IPS DF 6.9 (cell line): ENCODE results near the gene SRD5A1.
"Not testable (repeated sequence)": the region's sequence is repeated elsewhere in the genome, so short reads cannot be mapped to it uniquely, and the experiment has no call there.

Experiments used
- DNase-seq: peaks from one replicate; pipeline ENCODE4 v3.0.0-alpha.2; 2013; ENCODE audit warnings: low read depth, low spot score
- H3K27ac ChIP-seq: one replicate; pipeline ENCODE4 v1.5.1; 2013; ENCODE audit warnings: low read length, control low read depth
- H3K27me3 ChIP-seq: 2 replicates; pipeline ENCODE4 v1.6.1; 2013; ENCODE audit warnings: mild to moderate bottlenecking, low read length; ENCODE audit not compliant: control insufficient read depth, insufficient read depth
- H3K36me3 ChIP-seq: 2 replicates; pipeline ENCODE4 v1.6.1; 2013; ENCODE audit warnings: low read length; ENCODE audit not compliant: control insufficient read depth, insufficient read depth
- H3K4me1 ChIP-seq: 2 replicates; pipeline ENCODE4 v1.6.1; 2013; ENCODE audit warnings: low read length; ENCODE audit not compliant: control insufficient read depth, insufficient read depth
- H3K4me3 ChIP-seq: 2 replicates; pipeline ENCODE4 v1.5.1; 2013; ENCODE audit warnings: mild to moderate bottlenecking, low read length
- H3K9me3 ChIP-seq: 2 replicates; pipeline ENCODE4 v1.6.1; 2013; ENCODE audit warnings: low read length, inconsistent platforms; ENCODE audit not compliant: control insufficient read depth, insufficient read depth
- WGBS: extraction: QIAGEN DNeasy Blood & Tissue Kit; methylation state at CpG from one replicate; pipeline ENCODE4 v1.1.7; 2013; ENCODE audit warnings: mixed read lengths, missing lambda C conversion rate; ENCODE audit not compliant: insufficient read length, insufficient coverage; 5-methylcytosine and 5-hydroxymethylcytosine counted together

The SRD5A1 gene

DNA sequence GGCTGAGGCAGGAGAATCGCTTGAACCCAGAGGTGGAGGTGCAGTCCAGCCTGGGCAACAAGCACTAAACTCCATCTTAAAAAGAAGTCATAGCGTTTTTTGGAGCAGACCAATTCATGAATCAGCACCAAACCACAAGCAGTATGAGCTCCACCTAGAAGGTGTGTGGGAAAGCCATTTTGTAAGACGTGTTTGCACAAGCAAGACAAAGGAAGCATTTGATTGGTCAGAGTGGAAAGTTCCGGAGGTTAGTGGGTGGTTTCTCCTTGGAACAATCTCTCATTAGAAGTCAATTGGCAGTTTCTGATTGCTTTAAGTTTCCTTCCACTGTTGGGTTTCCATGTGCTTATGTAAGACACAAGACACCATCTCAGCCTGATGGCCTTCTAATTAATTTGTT lies 5.0 kb downstream of the SRD5A1 start:
- Histone ChIP-seq H3K4me1 (no peaks in the 10 kb centered on the region; the same call in 1 of the 2 replicates), H3K27me3 (no peaks in the 10 kb centered on the region), H3K9me3 (no peaks in the 10 kb centered on the region), H3K4me3 (no peak overlapping the region), H3K36me3 (no peaks in the 10 kb centered on the region; the same call in 1 of the 2 replicates), H3K27ac (no peak overlapping the region)
- WGBS = no CpG with 5 or more reads among the region's 4 CpGs
- DNase-seq = no peak

GRCh38 chr5:6642655-6643054 lies 9.4 kb downstream of the SRD5A1 start:
- DNase-seq = no peak
- no peak overlapping the region for H3K27ac ChIP-seq
- no CpG with 5 or more reads among the region's 1 CpG for WGBS

GRCh38 chr5:6644794-6645241 lies 11.6 kb downstream of the SRD5A1 start:
- Histone ChIP-seq H3K4me3 (no peak overlapping the region), H3K9me3 (no peaks in the 10 kb centered on the region), H3K27ac (no peak overlapping the region), H3K4me1 (peaks cover 5% of the 10 kb centered on the region), H3K36me3 (no peaks in the 10 kb centered on the region), H3K27me3 (no peaks in the 10 kb centered on the region)
- WGBS = no CpG with 5 or more reads among the region's 6 CpGs
- no peak for DNase-seq

More at GRCh38 chr5:6642655-6643054, 9.4 kb downstream of the SRD5A1 start:
- H3K4me3 ChIP-seq = no peak overlapping the region
- H3K4me1 ChIP-seq = no peaks in the 10 kb centered on the region
- no peaks in the 10 kb centered on the region for H3K9me3 ChIP-seq
- H3K27me3 ChIP-seq = no peaks in the 10 kb centered on the region
- no peaks in the 10 kb centered on the region for H3K36me3 ChIP-seq

DNA sequence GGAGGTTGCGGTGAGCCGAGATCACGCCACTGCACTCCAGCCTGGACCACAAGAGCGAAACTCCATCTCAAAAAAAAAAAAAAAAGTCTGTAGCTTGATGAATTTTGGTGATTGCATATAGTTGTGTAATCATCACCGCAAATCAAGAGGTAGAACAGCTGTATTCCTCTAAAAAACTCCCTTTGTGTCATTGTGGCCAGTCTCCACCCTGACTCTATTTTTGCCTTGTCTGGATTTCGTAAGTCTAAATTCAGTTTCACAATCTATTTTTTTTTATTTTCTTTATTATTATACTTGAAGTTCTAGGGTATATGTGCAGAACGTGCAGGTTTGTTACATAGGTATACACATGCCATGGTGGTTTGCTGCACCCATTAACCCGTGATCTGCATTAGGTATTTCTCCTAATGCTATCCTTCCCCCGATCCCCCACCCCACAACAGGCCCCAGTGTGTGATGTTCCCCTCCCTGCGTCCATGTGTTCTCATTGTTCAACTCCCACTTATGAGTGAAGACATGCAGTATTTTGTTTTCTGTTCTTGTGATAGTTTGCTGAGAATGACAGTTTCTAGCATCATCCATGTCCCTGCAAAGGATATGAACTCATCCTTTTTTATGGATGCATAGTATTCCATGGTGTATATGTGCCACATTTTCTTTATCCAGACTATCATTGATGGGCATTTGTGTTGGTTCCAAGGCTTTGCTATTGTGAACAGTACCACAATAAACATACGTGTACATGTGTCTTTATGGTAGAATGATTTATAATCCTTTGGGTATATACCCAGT lies 12.5 kb downstream of the SRD5A1 start:
- H3K4me3 ChIP-seq, H3K27me3 ChIP-seq, H3K9me3 ChIP-seq, H3K27ac ChIP-seq, DNase-seq, H3K4me1 ChIP-seq, H3K36me3 ChIP-seq: not testable (repeated sequence)
- WGBS = no CpG with 5 or more reads among the region's 11 CpGs

DNA sequence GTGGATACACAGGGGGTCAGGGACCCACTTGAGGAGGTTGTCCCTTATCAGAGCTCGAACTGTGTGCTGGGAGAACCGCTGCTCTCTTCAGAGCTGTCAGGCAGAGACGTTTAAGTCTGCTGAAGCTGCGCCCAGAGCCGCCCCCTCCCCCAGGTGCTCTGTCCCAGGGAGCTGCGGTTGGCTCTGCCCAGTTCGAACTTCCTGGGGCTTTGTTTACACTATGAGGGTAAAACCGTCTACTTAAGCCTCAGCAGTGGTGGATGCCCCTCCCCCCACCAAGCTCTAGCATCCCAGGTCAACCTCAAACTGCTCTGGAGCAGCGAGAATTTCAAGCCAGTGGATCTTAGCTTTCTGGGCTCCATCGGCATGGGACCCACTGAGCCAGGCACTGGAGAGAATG lies 15.9 kb downstream of the SRD5A1 start:
- Histone ChIP-seq H3K27me3 (no peaks in the 10 kb centered on the region), H3K36me3 (0 out of 2 replicates have a peak, but pooled peaks cover 5% of the 10 kb centered on the region), H3K4me1 (peaks cover 5% of the 10 kb centered on the region), H3K27ac (no peak overlapping the region), H3K9me3 (no peaks in the 10 kb centered on the region), H3K4me3 (no peak overlapping the region)
- DNase-seq = no peak
- WGBS = no CpG with 5 or more reads among the region's 10 CpGs

DNA sequence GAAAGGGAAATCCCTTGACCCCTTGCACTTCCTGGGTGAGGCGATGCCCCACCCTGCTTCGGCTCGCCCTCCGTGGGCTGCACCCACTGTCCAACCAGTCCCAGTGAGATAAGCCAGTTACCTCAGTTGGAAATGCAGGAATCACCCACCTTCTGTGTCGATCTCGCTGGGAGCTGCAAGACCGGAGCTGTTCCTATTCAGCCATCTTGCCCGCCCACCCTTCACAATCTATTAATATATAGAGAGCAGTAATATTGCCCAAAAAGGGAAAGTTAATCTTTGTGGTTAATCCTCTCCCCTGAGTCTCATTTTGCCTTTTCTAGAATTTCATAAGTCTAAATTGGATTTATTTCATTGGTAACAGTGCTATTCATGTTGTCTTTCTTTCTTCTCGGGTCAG lies 16.4 kb downstream of the SRD5A1 start:
- H3K27me3 ChIP-seq = no peaks in the 10 kb centered on the region
- H3K27ac ChIP-seq = no peak overlapping the region
- DNase-seq = no peak
- WGBS = no CpG with 5 or more reads among the region's 9 CpGs
- 0 out of 2 replicates have a peak, but pooled peaks cover 5% of the 10 kb centered on the region for H3K36me3 ChIP-seq
- no peaks in the 10 kb centered on the region for H3K9me3 ChIP-seq
- peaks cover 5% of the 10 kb centered on the region for H3K4me1 ChIP-seq
- H3K4me3 ChIP-seq = no peak overlapping the region

DNA sequence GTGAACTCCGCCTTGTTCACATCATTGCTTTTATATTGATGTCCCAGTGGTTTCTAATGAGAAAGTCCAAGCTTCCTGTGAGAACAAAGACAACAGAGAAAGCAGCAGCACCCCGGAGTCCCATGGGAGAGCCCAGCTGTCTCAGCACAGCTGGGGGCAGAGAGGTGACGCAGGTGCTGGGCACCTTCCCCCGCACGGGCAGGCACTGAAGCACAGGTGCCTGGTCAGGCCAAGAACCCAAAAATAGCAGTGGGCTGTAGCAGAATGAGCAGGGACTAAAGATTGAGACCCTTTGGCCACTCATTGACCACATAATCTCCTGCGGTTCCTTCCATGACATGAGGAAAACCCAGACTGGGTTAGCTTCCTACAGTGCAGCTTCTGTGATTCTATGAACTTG lies 18.8 kb downstream of the SRD5A1 start:
- no peak for DNase-seq
- Histone ChIP-seq H3K36me3 (peaks cover 7% of the 10 kb centered on the region; the same call in 1 of the 2 replicates), H3K4me3 (no peak overlapping the region), H3K27me3 (no peaks in the 10 kb centered on the region), H3K4me1 (peaks cover 5% of the 10 kb centered on the region), H3K9me3 (no peaks in the 10 kb centered on the region), H3K27ac (no peak overlapping the region)
- WGBS = no CpG with 5 or more reads among the region's 6 CpGs

- Histone ChIP-seq H3K27ac (no peak overlapping the region), H3K4me3 (no peak overlapping the region), H3K4me1 (no peaks in the 10 kb centered on the region), H3K27me3 (no peaks in the 10 kb centered on the region), H3K36me3 (peaks cover 7% of the 10 kb centered on the region; the same call in 1 of the 2 replicates), H3K9me3 (no peaks in the 10 kb centered on the region)
- no peak for DNase-seq
- WGBS = no CpG with 5 or more reads among the region's 8 CpGs
Measured at GRCh38 chr5:6655432-6655831, 22.2 kb downstream of the SRD5A1 start.

GRCh38 chr5:6656680-6657079 lies 23.4 kb downstream of the SRD5A1 start:
- DNase-seq = no peak
- H3K36me3 ChIP-seq = peaks cover 7% of the 10 kb centered on the region; the same call in 1 of the 2 replicates
- WGBS = no CpG with 5 or more reads among the region's 5 CpGs

DNA sequence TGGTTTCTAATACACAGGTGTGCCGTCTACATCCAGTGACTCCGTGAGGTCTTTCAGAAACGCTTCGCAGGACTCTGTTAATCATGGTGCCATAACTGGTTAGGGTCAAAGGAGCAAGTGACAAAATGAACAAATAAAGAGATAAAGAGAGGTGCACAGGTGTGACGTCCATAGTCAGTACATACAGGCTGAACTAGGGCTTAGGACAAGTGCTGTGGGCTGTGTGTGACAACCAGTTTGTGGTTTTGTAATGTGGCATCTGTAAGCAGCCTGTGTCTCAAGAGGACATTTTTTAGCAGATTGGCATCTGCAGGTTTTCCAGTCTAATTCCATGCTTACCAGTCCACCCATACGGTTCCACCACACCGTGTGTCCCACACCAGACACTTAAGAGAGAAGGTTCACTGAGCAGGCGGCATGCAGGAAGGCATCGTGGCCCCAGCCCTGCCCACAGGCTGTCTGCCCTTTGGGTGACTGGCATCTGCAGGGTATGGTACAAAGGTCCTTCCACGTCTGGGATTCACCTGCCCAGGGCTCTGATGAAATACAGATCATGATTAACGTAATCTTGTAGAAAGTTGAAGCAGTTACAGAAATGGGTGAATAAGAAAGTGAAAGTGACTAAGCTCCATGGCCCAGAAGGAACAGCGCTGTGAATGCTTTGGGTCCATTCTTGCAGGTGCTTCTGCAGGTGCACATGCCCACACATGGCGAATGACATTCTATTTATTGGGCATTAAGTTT lies 26.9 kb downstream of the SRD5A1 start:
- H3K9me3 ChIP-seq = no peaks in the 10 kb centered on the region
- no peak for DNase-seq
- H3K27ac ChIP-seq = no peak overlapping the region
- no peak overlapping the region; the same call in 1 of the 2 replicates for H3K4me3 ChIP-seq
- H3K4me1 ChIP-seq = no peaks in the 10 kb centered on the region
- no CpG with 5 or more reads among the region's 13 CpGs for WGBS
- peaks cover 3% of the 10 kb centered on the region; the same call in 1 of the 2 replicates for H3K36me3 ChIP-seq
- no peaks in the 10 kb centered on the region for H3K27me3 ChIP-seq

More at GRCh38 chr5:6656680-6657079, 23.4 kb downstream of the SRD5A1 start:
- H3K27ac ChIP-seq = no peak overlapping the region
- no peaks in the 10 kb centered on the region for H3K9me3 ChIP-seq
- H3K27me3 ChIP-seq = no peaks in the 10 kb centered on the region
- H3K4me3 ChIP-seq = no peak overlapping the region
- no peaks in the 10 kb centered on the region for H3K4me1 ChIP-seq
